Tibial nerve (tissue), 4 donors: ENCODE measurements around the gene IGF2R.
"Not testable (repeated sequence)": the region's sequence is repeated elsewhere in the genome, so short reads cannot be mapped to it uniquely, and the experiment has no call there.

ENCODE experiments used
- EP300 ChIP-seq, 2 donors: sonication (generic); formaldehyde crosslinking; IDR thresholded peaks; one replicate each; pipeline ENCODE4 v1.6.1; 2017; ENCODE audit warnings: antibody characterized with exemption in 2 of 2, mild to moderate bottlenecking in 1 of 2
- POLR2A ChIP-seq, 2 donors: fragments of 450-650 bp; IDR thresholded peaks; one replicate each; pipeline ENCODE4 v1.6.1; 2017; ENCODE audit warnings: antibody characterized with exemption in 2 of 2, mild to moderate bottlenecking in 2 of 2, moderate library complexity in 2 of 2
- TF ChIP-seq, protein P1 (sequence below), 5 experiments: fragments of 200-600 bp in 3 of 5; fragments of 450-650 bp in 2 of 5; sonication (generic) in 3 of 5; IDR thresholded peaks; one replicate each; pipeline ENCODE4 v1.5.1; 2016 to 2019; ENCODE audit warnings: antibody characterized with exemption in 5 of 5, mild to moderate bottlenecking in 3 of 5, moderate library complexity in 2 of 5

DNA sequence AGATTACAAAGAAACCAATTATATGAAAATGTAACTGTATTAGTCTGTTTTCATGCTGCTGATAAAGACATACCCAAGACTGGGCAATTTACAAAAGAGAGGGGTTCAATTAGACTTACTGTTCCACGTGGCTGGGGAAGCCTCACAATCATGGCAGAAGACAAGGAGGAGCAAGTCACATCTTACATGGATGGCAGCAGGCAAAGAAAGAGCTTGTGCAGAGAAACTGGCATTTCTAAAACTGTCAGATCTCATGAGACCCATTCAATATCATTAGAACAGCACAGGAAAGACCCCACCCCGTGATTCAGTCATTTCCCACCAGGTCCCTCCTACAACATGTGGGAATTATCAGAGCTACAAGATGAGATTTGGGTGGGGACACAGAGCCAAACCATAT, 44.7 kb upstream of the IGF2R start:
- TF ChIP-seq, protein P1, sequence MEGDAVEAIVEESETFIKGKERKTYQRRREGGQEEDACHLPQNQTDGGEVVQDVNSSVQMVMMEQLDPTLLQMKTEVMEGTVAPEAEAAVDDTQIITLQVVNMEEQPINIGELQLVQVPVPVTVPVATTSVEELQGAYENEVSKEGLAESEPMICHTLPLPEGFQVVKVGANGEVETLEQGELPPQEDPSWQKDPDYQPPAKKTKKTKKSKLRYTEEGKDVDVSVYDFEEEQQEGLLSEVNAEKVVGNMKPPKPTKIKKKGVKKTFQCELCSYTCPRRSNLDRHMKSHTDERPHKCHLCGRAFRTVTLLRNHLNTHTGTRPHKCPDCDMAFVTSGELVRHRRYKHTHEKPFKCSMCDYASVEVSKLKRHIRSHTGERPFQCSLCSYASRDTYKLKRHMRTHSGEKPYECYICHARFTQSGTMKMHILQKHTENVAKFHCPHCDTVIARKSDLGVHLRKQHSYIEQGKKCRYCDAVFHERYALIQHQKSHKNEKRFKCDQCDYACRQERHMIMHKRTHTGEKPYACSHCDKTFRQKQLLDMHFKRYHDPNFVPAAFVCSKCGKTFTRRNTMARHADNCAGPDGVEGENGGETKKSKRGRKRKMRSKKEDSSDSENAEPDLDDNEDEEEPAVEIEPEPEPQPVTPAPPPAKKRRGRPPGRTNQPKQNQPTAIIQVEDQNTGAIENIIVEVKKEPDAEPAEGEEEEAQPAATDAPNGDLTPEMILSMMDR (IDR thresholded peaks at IDR 0.05), result not testable (repeated sequence)
- TF ChIP-seq POLR2A, EP300 (IDR thresholded peaks at IDR 0.05): not testable (repeated sequence)
